GM12891 (cell line): ENCODE data around the gene NOC4L.

ENCODE experiments used
- PAX5 ChIP-seq: IDR thresholded peaks from 2 replicates; pipeline ENCODE4 v1.6.1; 2011; ENCODE audit warnings: low read length, moderate library complexity, mild to moderate bottlenecking; ENCODE audit not compliant: insufficient read depth, severe bottlenecking
- POLR2A ChIP-seq: IDR thresholded peaks from 2 replicates; pipeline ENCODE4 v1.6.1; 2011; ENCODE audit warnings: low read depth, low read length, control low read depth
- POLR2AphosphoS5 ChIP-seq: IDR thresholded peaks from 2 replicates; pipeline ENCODE4 v1.6.1; 2011; ENCODE audit warnings: low read depth, low read length, control low read depth
- SPI1 ChIP-seq: IDR thresholded peaks from 2 replicates; pipeline ENCODE4 v1.6.1; 2011; ENCODE audit warnings: low read depth, low read length, control low read depth
- TAF1 ChIP-seq: IDR thresholded peaks from 2 replicates; pipeline ENCODE4 v1.6.1; 2011; ENCODE audit warnings: low read depth, low read length, control low read depth

- no peak for TF ChIP-seq POLR2AphosphoS5
- TF ChIP-seq TAF1: no peak
- no peak for TF ChIP-seq POLR2A
- no peak for TF ChIP-seq PAX5
- no peak for TF ChIP-seq SPI1
Observed at GRCh38 chr12:132125736-132126135, 18.5 kb upstream of the NOC4L start.
